Epithelial cell of prostate (primary cell): Measurements from ENCODE around the gene NDST4.
"Not testable (repeated sequence)": the region's sequence is repeated elsewhere in the genome, so short reads cannot be mapped to it uniquely, and the experiment has no call there.

Experiments used
- DNase-seq: peaks from one replicate; pipeline ENCODE4 v3.0.0-alpha.2; 2011; ENCODE audit warnings: low read depth, low spot score
- H3K27ac ChIP-seq: fragments of 450-650 bp; 2 replicates; pipeline ENCODE4 v1.5.1; 2017; ENCODE audit warnings: mild to moderate bottlenecking

NDST4 gene

DNA sequence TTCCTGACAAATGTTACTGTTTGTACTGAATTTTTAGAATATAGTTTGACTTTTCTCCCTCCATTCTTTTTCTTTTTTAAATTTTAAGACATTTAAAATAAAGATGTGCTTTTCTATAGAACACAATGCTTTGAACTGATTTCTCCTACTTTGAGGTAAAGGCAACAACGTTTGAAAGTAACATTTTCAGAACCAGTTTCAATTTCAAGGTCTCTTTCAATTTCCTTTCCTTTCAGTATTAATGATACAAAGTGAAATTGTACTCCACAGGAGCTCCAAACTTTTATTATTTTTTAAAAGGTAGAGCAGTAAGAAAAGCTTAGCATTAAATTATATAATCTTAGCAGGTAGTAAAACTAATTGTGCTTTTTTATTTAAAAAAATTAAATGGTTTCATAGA is 54.9 kb downstream of the NDST4 start:
- no peak overlapping the region for H3K27ac ChIP-seq
- DNase-seq: no peak

DNA sequence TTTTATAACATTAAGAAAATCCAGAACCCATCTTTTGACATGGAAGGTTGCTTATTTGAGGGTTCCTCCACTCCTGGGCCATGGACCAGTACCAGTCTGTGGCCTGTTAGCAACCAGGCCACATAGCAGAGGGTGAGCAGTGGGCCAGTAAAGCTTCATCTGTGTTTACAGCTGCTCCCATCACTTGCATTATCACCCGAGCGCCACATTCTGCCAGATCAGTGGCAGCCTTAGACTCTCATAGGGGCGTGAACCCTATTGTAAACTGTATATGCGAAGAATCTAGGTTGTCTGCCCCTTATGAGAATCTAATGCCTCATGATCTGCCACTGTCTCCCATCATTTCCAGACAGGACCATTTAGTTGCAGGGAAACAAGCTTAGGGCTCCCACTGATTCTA is 58.6 kb downstream of the NDST4 start:
- no peak for DNase-seq
- no peak overlapping the region for H3K27ac ChIP-seq

DNA sequence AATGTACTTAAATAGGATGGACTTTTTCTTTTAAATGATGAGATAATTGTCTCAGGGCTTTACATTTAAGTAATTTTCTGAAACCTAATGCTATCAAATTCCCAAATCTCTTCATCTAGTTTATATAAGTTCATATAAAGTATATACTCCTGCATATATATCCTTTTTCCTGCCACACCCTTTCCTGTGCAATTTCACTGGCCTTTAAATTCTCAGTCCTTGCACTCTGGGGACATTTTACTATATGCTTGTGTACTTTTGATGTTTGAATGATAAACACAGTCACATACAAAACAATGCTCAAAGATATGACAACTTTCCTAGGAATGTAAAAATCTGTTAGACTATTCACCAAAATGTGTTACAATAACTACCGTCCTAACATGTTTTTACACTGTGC is 60.1 kb downstream of the NDST4 start:
- no peak overlapping the region for H3K27ac ChIP-seq
- no peak for DNase-seq

DNA sequence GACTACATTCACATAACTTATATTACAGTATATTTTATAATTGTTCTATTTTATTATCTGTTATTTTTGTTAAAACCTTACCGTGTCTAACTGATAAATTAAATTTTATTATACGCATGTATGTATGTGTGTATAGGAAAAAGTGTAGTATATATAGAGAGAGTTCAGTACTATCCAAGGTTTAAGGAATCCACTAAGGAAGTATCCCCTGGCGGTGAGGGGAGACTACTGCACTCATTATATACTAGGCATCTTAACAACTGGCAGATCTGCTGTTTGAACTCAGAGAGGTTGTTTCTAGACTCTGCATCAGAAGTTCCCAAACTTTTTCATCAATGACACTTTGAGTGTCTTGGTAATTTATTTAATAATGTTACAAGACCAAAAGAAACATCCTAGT is 70.9 kb downstream of the NDST4 start:
- no peak overlapping the region for H3K27ac ChIP-seq
- DNase-seq: no peak

GRCh38 chr4:115030281-115030680 is 83.1 kb downstream of the NDST4 start:
- no peak for DNase-seq
- no peak overlapping the region for H3K27ac ChIP-seq

GRCh38 chr4:115028682-115029410 is 84.6 kb downstream of the NDST4 start:
- DNase-seq: no peak
- no peak overlapping the region for H3K27ac ChIP-seq

DNA sequence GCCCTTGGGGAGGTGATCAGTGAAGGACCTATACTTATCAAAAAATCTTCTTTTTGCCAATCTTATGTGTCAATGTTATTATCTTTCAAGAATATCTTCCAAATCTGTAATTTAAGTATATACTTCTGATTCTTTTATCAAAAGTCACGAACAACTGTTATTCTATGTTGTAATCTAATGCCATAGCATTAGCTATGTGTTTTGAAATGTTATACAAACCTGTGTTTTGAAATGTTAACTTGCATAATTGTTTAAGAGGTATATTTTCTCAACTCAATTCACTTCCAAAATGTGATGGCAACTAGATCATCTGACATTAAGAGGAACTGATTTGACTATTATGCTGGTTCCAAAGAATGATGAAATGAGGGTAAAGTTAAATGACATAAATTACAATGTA is 113.5 kb downstream of the NDST4 start:
- H3K27ac ChIP-seq: no peak overlapping the region
- no peak for DNase-seq

DNA sequence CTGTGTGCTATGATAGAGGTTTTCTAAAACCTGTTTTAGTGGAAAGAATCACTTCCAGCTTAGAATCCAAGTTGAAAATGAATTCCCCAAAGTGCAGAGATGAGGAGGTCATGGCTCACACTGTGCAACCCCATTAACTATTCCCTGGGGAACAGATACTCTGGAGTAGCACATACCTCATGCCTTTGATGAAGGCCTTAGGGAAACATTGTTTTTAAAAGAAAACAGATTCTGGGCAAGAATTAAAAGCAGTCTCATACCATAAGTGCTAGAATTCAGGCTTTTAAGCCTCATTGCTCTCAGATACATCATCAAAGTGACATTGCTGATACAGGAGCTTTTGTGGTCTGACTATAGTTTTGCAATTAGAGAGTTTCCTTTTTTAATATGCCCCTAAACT is 115.1 kb downstream of the NDST4 start:
- H3K27ac ChIP-seq: no peak overlapping the region
- DNase-seq: no peak

- DNase-seq: no peak
- no peak overlapping the region for H3K27ac ChIP-seq
Measured at GRCh38 chr4:114997576-114998247, 115.7 kb downstream of the NDST4 start.

- DNase-seq: no peak
Measured at GRCh38 chr4:114986133-114986532, 127.3 kb downstream of the NDST4 start.

GRCh38 chr4:114980932-114981708 is 132.3 kb downstream of the NDST4 start:
- DNase-seq: no peak
- H3K27ac ChIP-seq: no peak overlapping the region

More at GRCh38 chr4:114986133-114986532, 127.3 kb downstream of the NDST4 start:
- H3K27ac ChIP-seq: no peak overlapping the region

DNA sequence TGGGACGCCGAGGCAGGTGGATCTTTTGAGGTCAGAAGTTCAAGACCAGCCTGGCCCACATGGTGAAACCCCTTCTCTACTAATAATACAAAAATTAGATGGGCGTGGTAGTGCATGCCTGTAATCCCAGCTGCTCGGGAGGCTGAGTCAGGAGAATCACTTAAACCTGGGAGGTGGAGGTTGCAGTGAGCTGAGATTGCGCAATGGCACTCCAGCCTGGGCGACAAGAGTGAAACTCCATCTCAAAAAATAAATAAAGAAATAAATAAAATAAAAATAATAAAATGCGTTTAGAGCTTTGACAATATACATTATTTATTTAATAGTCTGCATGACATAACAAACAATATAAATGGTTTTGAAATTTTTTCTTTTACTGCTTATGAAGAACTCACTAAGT is 133.0 kb downstream of the NDST4 start:
- not testable (repeated sequence) for H3K27ac ChIP-seq, DNase-seq

GRCh38 chr4:114976901-114977300 is 136.5 kb downstream of the NDST4 start:
- DNase-seq: no peak
- H3K27ac ChIP-seq: no peak overlapping the region

DNA sequence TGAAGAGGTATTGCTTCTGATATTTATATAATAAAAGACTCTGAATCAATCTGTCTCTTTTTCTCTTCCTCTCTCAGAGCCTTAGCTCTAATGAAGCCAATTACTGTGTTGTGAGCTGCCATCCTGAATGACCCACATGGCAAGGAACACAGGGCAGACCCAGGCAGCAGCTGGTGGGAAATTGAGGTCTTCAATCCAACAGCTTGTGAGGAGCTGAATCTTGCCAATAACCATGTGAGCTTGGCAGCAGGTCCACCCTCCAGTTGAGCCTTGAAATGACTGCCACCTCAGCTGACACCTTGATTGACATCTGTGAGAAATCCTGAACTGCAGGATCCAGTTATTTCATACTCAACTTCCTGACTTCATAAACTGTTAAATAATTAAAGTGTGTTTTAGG is 149.4 kb downstream of the NDST4 start:
- H3K27ac ChIP-seq: no peak overlapping the region
- no peak for DNase-seq

GRCh38 chr4:114945616-114946015 is 167.8 kb downstream of the NDST4 start:
- DNase-seq: no peak
- no peak overlapping the region for H3K27ac ChIP-seq

DNA sequence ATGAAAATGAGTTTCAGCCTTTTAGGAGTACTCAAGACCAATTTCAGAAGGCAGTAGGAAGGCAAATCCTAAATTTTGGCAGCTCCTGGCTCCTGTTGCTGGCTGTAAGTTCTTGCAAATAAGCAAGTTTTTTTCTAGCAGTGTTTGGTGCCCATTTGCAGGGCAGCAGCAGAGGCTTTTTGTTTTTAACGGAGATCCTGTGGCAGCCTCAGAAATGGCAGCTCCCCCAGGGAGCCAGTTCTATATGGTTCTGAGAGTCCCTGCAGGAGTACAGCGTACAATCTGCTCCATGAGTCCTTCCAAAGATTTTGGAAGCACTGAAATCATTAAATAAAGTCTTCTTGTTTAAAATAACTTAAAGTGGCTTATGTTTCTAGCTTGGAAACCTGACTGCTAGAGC is 171.9 kb downstream of the NDST4 start:
- no peak for DNase-seq

DNA sequence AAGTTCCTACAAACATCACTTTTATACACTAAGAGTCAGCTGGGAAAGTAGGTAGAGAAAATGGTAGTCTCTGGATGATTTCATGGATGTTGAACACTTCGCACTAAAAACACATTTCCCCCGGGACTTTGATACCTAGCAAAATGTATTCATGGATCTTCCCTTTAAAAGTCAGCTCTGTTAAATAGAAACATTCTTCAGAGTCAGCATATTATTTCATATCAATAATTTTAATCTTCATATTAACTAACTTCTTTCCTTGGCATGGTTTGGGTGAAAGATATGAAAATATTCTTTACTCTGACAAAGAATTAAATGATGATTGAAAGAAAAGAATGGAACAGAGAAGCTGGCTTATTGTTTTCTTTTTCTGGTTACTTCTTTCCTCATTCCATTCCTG is 185.5 kb downstream of the NDST4 start:
- no peak for DNase-seq
- no peak overlapping the region for H3K27ac ChIP-seq

More for the DNA sequence above, 171.9 kb downstream of the NDST4 start:
- no peak overlapping the region for H3K27ac ChIP-seq

- no peak overlapping the region for H3K27ac ChIP-seq
Measured at GRCh38 chr4:114926583-114926982, 186.8 kb downstream of the NDST4 start.

DNA sequence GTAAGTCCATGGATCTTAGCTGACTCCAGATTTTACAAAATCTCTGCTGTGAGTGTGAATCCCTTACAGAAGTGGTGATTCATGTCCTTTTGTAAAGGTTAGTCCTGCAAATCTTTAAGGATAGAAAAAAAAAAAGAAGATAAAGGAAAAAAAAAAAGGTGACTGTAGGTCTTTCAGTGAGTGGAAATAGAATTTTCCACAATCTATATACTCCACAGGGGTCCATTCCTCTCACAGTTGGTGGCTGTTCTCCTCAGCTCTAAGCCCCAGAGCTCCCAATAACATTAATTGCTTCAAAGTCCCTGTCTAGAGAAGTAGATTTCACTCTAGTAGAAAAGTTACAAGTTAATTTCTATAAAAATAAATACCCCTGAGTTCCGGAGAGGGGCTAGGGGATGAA is 189.1 kb downstream of the NDST4 start:
- DNase-seq: no peak

More at GRCh38 chr4:114926583-114926982, 186.8 kb downstream of the NDST4 start:
- DNase-seq: no peak

DNA sequence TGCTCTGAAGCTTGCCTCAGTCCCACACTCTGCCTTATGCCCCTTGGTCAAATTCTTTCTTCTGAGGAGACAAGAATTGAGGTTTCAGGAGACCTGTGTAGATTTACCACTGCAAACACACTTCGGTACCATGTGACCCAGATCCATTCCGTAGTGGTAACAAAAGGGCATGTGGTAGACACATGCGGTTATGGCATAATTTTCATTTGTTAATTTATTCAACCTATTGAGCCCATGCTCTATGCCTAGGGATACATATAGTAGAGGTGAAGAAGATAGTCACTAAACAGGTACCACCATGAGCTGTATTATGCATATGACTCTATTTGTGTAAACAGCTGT is 190.9 kb downstream of the NDST4 start:
- no peak overlapping the region for H3K27ac ChIP-seq
- no peak for DNase-seq

More for the DNA sequence above, 189.1 kb downstream of the NDST4 start:
- no peak overlapping the region for H3K27ac ChIP-seq
